ENCODE measurements around the gene ZIM2. TPM values are rescaled to one million over a fixed set of nuclear protein-coding genes. Genes with fewer than 3 reads are reported as not detected.

ZIM2 gene
- total RNA-seq, 1 experiment from 2014 or later: not detected

DNA sequence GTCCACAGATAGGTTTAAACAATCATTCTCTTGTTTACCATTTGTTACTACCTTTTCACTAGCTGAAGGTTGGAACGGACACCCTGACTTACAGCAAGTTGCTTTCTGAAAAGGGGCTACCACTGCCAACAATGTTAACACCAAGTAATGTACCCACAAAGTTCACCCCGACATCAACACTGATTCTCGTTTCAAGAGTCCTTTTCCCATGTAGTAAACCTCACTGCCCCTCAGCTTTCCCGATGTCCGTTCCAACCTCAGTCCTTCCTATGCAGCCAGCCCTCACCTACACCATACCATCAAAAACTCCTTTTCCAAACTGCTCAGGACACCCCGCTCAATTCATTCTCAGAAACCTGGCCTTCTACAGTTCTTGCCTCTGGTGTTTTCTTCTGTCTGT is 29.0 kb downstream of the ZIM2 start:
- intact Hi-C loops (cut with micrococcal nuclease): no loop called here
- DNase-seq (ENCODE audit: low read depth, low spot score) (no peak), ATAC-seq (no peak)
- POLR2A ChIA-PET: no interaction called here
- Histone ChIP-seq H3K27ac (ENCODE audit: low read depth, low read length) (no peak overlapping the region), H2AFZ (ENCODE audit: low read depth, low read length, poor library complexity, severe bottlenecking) (no peak overlapping the region), H3K79me2 (ENCODE audit: insufficient read depth, low read length) (no peaks in the 10 kb centered on the region), H3K4me3 (replicated peaks in 1 of 2; ENCODE audit: low read depth in 1 of 2, low read length in 2 of 2) (no peak overlapping the region), H3K4me2 (ENCODE audit: low read length) (no peak overlapping the region), H4K20me1 (ENCODE audit: insufficient read depth) (no peaks in the 10 kb centered on the region), H3K9me2 (ENCODE audit: insufficient read depth) (no peaks in the 10 kb centered on the region), H3K9ac (ENCODE audit: low read length) (no peak overlapping the region), H3K36me3 (ENCODE audit: control insufficient read depth in 1 of 2, insufficient read depth in 2 of 2, low read length in 2 of 2) (no peaks in the 10 kb centered on the region; a peak in 1 of 4 replicates), H3K9me3 (ENCODE audit: control insufficient read depth in 1 of 2, insufficient read depth in 1 of 2, low read depth in 1 of 2, low read length in 2 of 2) (peaks cover 10 to 32% of the 10 kb centered on the region in 2 experiments; a peak in 2 of 4 replicates), H3K27me3 (ENCODE audit: insufficient read depth, low read length) (no peaks in the 10 kb centered on the region), H3K4me1 (ENCODE audit: control insufficient read depth in 1 of 2, insufficient read depth in 2 of 2, low read length in 2 of 2) (no peaks in the 10 kb centered on the region)
- TF ChIP-seq, protein P1, sequence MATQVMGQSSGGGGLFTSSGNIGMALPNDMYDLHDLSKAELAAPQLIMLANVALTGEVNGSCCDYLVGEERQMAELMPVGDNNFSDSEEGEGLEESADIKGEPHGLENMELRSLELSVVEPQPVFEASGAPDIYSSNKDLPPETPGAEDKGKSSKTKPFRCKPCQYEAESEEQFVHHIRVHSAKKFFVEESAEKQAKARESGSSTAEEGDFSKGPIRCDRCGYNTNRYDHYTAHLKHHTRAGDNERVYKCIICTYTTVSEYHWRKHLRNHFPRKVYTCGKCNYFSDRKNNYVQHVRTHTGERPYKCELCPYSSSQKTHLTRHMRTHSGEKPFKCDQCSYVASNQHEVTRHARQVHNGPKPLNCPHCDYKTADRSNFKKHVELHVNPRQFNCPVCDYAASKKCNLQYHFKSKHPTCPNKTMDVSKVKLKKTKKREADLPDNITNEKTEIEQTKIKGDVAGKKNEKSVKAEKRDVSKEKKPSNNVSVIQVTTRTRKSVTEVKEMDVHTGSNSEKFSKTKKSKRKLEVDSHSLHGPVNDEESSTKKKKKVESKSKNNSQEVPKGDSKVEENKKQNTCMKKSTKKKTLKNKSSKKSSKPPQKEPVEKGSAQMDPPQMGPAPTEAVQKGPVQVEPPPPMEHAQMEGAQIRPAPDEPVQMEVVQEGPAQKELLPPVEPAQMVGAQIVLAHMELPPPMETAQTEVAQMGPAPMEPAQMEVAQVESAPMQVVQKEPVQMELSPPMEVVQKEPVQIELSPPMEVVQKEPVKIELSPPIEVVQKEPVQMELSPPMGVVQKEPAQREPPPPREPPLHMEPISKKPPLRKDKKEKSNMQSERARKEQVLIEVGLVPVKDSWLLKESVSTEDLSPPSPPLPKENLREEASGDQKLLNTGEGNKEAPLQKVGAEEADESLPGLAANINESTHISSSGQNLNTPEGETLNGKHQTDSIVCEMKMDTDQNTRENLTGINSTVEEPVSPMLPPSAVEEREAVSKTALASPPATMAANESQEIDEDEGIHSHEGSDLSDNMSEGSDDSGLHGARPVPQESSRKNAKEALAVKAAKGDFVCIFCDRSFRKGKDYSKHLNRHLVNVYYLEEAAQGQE (IDR thresholded peaks at IDR 0.05; ENCODE audit: low read depth): no peak
- TF ChIP-seq RAD21 (IDR thresholded peaks at IDR 0.05; ENCODE audit: low read depth) (no peak), SIN3A (IDR thresholded peaks at IDR 0.05; ENCODE audit: low read depth) (no peak), POLR2AphosphoS5 (IDR thresholded peaks at IDR 0.05; ENCODE audit: low read depth, low read length) (no peak), EZH2phosphoT487 (IDR thresholded peaks at IDR 0.05; ENCODE audit: borderline replicate concordance) (no peak), ELF1 (IDR thresholded peaks at IDR 0.05; ENCODE audit: borderline replicate concordance, low read depth) (no peak), SP1 (IDR thresholded peaks at IDR 0.05; ENCODE audit: low read depth) (no peak), YY1 (IDR thresholded peaks at IDR 0.05; ENCODE audit: extremely low read depth, insufficient replicate concordance, low read depth, low read length) (no peak), FOSL1 (IDR thresholded peaks at IDR 0.05; ENCODE audit: low read depth) (no peak), SRF (IDR thresholded peaks at IDR 0.05; ENCODE audit: low read depth) (no peak), EZH2 (IDR thresholded peaks at IDR 0.05) (no peak), TCF7L2 (IDR thresholded peaks at IDR 0.05; ENCODE audit: borderline replicate concordance, extremely low read depth, insufficient read depth, insufficient read length) (no peak), CEBPB (IDR thresholded peaks at IDR 0.05; ENCODE audit: low read depth) (no peak)
- BruUV-seq (replicated peaks): no TSS peak
- RAD21 ChIA-PET (ENCODE audit: low non-redundant PET in 1 of 2, low total read pairs in 2 of 2, uncharacterized antibody in 2 of 2, unreplicated experiment in 2 of 2): no interaction called here
- CTCF ChIA-PET: no interaction called here
